PFSK-1 (cell line): ENCODE data around the gene ZSCAN29.

ENCODE experiments used
- FOXP2 ChIP-seq: optimal IDR thresholded peaks from 2 replicates; pipeline ENCODE3; 2011; ENCODE audit warnings: borderline replicate concordance, control low read depth, inconsistent platforms; ENCODE audit not compliant: insufficient read depth; ENCODE audit errors: extremely low read length, extremely low read depth
- POLR2AphosphoS5 ChIP-seq: IDR thresholded peaks from 2 replicates; pipeline ENCODE4 v1.6.1; 2012; ENCODE audit warnings: low read depth, mild to moderate bottlenecking, control low read depth, low read length, moderate library complexity
- SIN3A ChIP-seq: IDR thresholded peaks from 2 replicates; pipeline ENCODE4 v1.6.1; 2012; ENCODE audit warnings: mild to moderate bottlenecking, low read length, moderate library complexity, borderline replicate concordance; ENCODE audit not compliant: insufficient read depth
- TAF1 ChIP-seq: IDR thresholded peaks from 2 replicates; pipeline ENCODE4 v1.6.1; 2012; ENCODE audit warnings: low read length, control low read depth, borderline replicate concordance; ENCODE audit not compliant: insufficient read depth
- TF ChIP-seq, protein P1 (sequence below), 2 experiments: IDR thresholded peaks; 2 replicates each; pipeline versions ENCODE4 v1.6.1 to v1.8.0; 2011 to 2012; ENCODE audit warnings: low read depth in 2 of 2, low read length in 2 of 2, control low read depth in 1 of 2, inconsistent platforms in 1 of 2, mild to moderate bottlenecking in 1 of 2, moderate library complexity in 1 of 2; ENCODE audit not compliant: insufficient read depth in 1 of 2

DNA sequence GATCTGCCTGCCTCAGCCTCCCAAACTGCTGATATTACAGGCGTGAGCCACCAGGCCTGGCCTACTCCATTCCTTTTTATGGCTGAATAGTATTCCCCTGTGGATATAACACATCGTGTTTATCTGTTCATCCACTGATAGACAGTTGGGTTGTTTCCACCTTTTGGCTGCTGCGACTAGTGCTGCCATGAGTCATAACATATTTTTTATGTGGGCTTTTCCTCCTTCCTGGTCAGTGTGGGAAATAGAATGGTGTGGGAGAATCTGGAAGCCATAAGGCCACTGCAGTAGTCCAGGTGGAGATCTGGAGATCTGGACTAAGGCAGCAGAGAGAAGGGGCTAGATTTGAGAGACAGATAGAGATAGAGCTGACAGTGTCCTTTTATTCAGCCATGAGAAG lies 56.7 kb downstream of the ZSCAN29 start:
- TF ChIP-seq POLR2AphosphoS5 (no peak), SIN3A (no peak), TAF1 (no peak), FOXP2 (no peak)
- TF ChIP-seq, protein P1, sequence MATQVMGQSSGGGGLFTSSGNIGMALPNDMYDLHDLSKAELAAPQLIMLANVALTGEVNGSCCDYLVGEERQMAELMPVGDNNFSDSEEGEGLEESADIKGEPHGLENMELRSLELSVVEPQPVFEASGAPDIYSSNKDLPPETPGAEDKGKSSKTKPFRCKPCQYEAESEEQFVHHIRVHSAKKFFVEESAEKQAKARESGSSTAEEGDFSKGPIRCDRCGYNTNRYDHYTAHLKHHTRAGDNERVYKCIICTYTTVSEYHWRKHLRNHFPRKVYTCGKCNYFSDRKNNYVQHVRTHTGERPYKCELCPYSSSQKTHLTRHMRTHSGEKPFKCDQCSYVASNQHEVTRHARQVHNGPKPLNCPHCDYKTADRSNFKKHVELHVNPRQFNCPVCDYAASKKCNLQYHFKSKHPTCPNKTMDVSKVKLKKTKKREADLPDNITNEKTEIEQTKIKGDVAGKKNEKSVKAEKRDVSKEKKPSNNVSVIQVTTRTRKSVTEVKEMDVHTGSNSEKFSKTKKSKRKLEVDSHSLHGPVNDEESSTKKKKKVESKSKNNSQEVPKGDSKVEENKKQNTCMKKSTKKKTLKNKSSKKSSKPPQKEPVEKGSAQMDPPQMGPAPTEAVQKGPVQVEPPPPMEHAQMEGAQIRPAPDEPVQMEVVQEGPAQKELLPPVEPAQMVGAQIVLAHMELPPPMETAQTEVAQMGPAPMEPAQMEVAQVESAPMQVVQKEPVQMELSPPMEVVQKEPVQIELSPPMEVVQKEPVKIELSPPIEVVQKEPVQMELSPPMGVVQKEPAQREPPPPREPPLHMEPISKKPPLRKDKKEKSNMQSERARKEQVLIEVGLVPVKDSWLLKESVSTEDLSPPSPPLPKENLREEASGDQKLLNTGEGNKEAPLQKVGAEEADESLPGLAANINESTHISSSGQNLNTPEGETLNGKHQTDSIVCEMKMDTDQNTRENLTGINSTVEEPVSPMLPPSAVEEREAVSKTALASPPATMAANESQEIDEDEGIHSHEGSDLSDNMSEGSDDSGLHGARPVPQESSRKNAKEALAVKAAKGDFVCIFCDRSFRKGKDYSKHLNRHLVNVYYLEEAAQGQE (IDR thresholded peaks at IDR 0.05; ENCODE audit: insufficient read depth in 1 of 2, low read depth in 2 of 2, low read length in 2 of 2) = no peak
